Activated CD8-positive, alpha-beta T cell treated with anti-CD3 and anti-CD28 coated beads for 36 hours (primary cell): ENCODE results near the gene SHC2. TPM values are rescaled to one million over a fixed set of nuclear protein-coding genes. Genes with fewer than 3 reads are reported as not detected.

Source experiments
- ATAC-seq: fragments of 200-7000 bp; cut with Tn5 transposase; one replicate; pipeline ENCODE4 v1.10.0; 2021; ENCODE audit warnings: mild to moderate bottlenecking, moderate library complexity
- CTCF ChIA-PET: fragments of 350-600 bp; sonication (Branson Sonifier 250); formaldehyde crosslinking; loops from one replicate; lab custom pipeline; 2021; ENCODE audit warnings: antibody characterized with exemption; lab: Charles Lee
- POLR2A ChIA-PET: fragments of 350-600 bp; sonication (Branson Sonifier 250); formaldehyde crosslinking; loops from one replicate; lab custom pipeline; 2021; ENCODE audit warnings: antibody characterized with exemption; lab: Charles Lee
- DNase-seq: peaks from one replicate; pipeline ENCODE4 v3.0.0-alpha.2; 2020
- H3K27ac Mint-ChIP-seq: one replicate; pipeline ENCODE4 v1.8.0; 2021; ENCODE audit warnings: mild to moderate bottlenecking, mixed read lengths
- H3K27me3 Mint-ChIP-seq: one replicate; pipeline ENCODE4 v1.8.0; 2021; ENCODE audit warnings: mixed read lengths
- H3K36me3 Mint-ChIP-seq: one replicate; pipeline ENCODE4 v1.8.0; 2021; ENCODE audit warnings: low read depth, mixed read lengths
- H3K4me1 Mint-ChIP-seq: one replicate; pipeline ENCODE4 v1.8.0; 2021; ENCODE audit warnings: low read depth, mixed read lengths
- H3K4me3 Mint-ChIP-seq: one replicate; pipeline ENCODE4 v1.8.0; 2021; ENCODE audit warnings: mild to moderate bottlenecking, moderate library complexity, mixed read lengths
- H3K9me3 Mint-ChIP-seq: one replicate; pipeline ENCODE4 v1.8.0; 2021; ENCODE audit warnings: mixed read lengths
- CTCF ChIP-seq: fragments of 200-600 bp; IDR thresholded peaks from one replicate; pipeline ENCODE4 v1.8.0; 2022; ENCODE audit warnings: antibody characterized with exemption, mild to moderate bottlenecking
- intact Hi-C: fragments of 100-400 bp; cut with micrococcal nuclease; formaldehyde crosslinking; loops from one replicate; pipeline ENCODE4 v1.10.0; 2022
- total RNA-seq, 2 experiments: library from RNA; stranded (reverse); gene quantifications; one replicate each; pipeline ENCODE4 v1.2.3, GENCODE V29; 2021

The SHC2 gene
- total RNA-seq, 2 experiments from 2014 or later = 0.25 to 0.45 TPM

- Mint-ChIP-seq H3K27ac (no peak overlapping the region), H3K4me3 (no peak overlapping the region), H3K27me3 (no peaks in the 10 kb centered on the region), H3K4me1 (no peaks in the 10 kb centered on the region), H3K36me3 (no peaks in the 10 kb centered on the region), H3K9me3 (no peaks in the 10 kb centered on the region)
- no peak for TF ChIP-seq CTCF
- ChIA-PET CTCF (no interaction called here), POLR2A (no interaction called here)
- ATAC-seq (no peak), DNase-seq (no peak)
- intact Hi-C loops = no loop called here
Measured at GRCh38 chr19:468587-469256, 7.9 kb upstream of the SHC2 start.

DNA sequence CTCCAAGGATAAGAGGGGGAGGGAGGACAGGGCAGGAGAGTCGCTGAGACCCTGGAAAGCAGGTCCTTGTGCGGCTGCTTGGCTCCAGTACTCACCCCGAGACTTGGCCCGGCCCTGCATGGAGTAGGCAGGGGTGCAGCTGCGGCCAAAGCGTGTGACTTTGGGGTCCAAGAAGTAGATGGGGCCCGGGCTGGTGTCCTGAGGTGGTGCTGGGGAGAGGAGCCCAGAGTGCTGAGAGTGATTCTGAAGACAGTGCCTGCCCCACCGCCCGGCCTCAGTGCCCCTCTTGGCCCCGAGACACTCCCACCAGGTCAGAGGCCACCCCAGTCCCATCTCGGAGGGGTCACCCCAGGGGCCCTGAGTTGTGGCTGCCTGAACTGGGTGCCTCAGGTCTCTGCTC, 6.7 kb upstream of the SHC2 start:
- DNase-seq (no peak), ATAC-seq (no peak)
- no peak overlapping the region for H3K4me3 Mint-ChIP-seq
- TF ChIP-seq CTCF = no peak
- H3K4me1 Mint-ChIP-seq = no peaks in the 10 kb centered on the region
- ChIA-PET POLR2A (no interaction called here), CTCF (no interaction called here)
- intact Hi-C loops = no loop called here
- no peak overlapping the region for H3K27ac Mint-ChIP-seq
- no peaks in the 10 kb centered on the region for H3K9me3 Mint-ChIP-seq
- H3K36me3 Mint-ChIP-seq = no peaks in the 10 kb centered on the region
- H3K27me3 Mint-ChIP-seq = peaks cover 4% of the 10 kb centered on the region

GRCh38 chr19:465056-465816, 4.4 kb upstream of the SHC2 start:
- ChIA-PET POLR2A (no interaction called here), CTCF (no interaction called here)
- intact Hi-C loops = no loop called here
- Mint-ChIP-seq H3K27ac (no peak overlapping the region), H3K27me3 (peaks cover 13% of the 10 kb centered on the region), H3K9me3 (no peaks in the 10 kb centered on the region), H3K4me3 (no peak overlapping the region), H3K4me1 (peaks cover 4% of the 10 kb centered on the region), H3K36me3 (no peaks in the 10 kb centered on the region)
- TF ChIP-seq CTCF = no peak
- DNase-seq = no peak
- no peak for ATAC-seq

DNA sequence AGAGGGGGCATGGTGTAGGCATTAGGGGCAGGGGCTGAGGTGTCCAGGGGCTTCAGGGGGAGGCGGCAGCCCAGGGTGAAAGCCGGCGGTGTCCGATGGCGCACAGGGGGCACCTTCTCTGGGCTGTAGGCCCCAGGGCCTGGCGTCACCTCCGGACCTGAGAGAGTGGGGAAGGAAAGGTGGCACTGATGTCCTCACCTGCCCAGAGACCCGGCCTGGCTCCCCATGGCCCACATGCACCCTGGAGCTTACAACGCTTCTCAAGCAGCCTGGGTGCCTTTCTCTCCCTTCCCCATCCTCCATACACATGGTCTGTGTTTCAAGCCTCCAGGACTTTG, 3.3 kb upstream of the SHC2 start:
- Mint-ChIP-seq H3K27ac (no peak overlapping the region), H3K36me3 (no peaks in the 10 kb centered on the region), H3K9me3 (no peaks in the 10 kb centered on the region), H3K27me3 (peaks cover 19% of the 10 kb centered on the region), H3K4me1 (peaks cover 9% of the 10 kb centered on the region), H3K4me3 (no peak overlapping the region)
- CTCF ChIA-PET = no interaction called here
- no peak for DNase-seq
- intact Hi-C loops = no loop called here
- TF ChIP-seq CTCF = no peak
- ATAC-seq = no peak
- POLR2A ChIA-PET = no interaction called here

- no peak overlapping the region for H3K4me3 Mint-ChIP-seq
- ChIA-PET POLR2A (no interaction called here), CTCF (interaction anchor here (1.2 kb wide), 1 partner anchor 43 kb away, joined by 3 read pairs; no protein-coding TSS in a partner anchor)
- intact Hi-C loops = no loop called here
- no peak overlapping the region for H3K27ac Mint-ChIP-seq
- H3K27me3 Mint-ChIP-seq = peaks cover 19% of the 10 kb centered on the region
- no peak for TF ChIP-seq CTCF
- ATAC-seq (no peak), DNase-seq (no peak)
- H3K4me1 Mint-ChIP-seq = peaks cover 9% of the 10 kb centered on the region
- H3K9me3 Mint-ChIP-seq = no peaks in the 10 kb centered on the region
- H3K36me3 Mint-ChIP-seq = no peaks in the 10 kb centered on the region
Measured at GRCh38 chr19:463483-464207, 2.8 kb upstream of the SHC2 start.
